ENCODE results near the gene ICAM2.

GRCh38 chr17:64065161-64065560 lies 44.7 kb upstream of the ICAM2 start:
- TF ChIP-seq CTCF (IDR thresholded peaks at IDR 0.05) (no peak), POLR2A (IDR thresholded peaks at IDR 0.05) (no peak)
